WERI-Rb-1 (cell line): Measurements from ENCODE around the gene HOXA7.

Experiments used
- DNase-seq: peaks from one replicate; pipeline ENCODE4 v3.0.0-alpha.2; 2020
- H3K27ac ChIP-seq: fragments of 250-450 bp; sonication (Bioruptor Pico); 2 replicates; pipeline ENCODE4 v1.5.1; 2020; ENCODE audit warnings: mild to moderate bottlenecking, moderate library complexity
- H3K27me3 ChIP-seq: fragments of 250-450 bp; sonication (Bioruptor Pico); 2 replicates; pipeline ENCODE4 v1.5.1; 2021; ENCODE audit warnings: mild to moderate bottlenecking, low read depth, moderate library complexity; ENCODE audit not compliant: insufficient read depth, severe bottlenecking
- H3K36me3 ChIP-seq: fragments of 250-450 bp; sonication (Bioruptor Pico); 2 replicates; pipeline ENCODE4 v1.5.1; 2020; ENCODE audit warnings: mild to moderate bottlenecking, moderate library complexity
- H3K4me3 ChIP-seq: 2 replicates; pipeline ENCODE4 v1.5.1; 2011; ENCODE audit warnings: low read depth, mild to moderate bottlenecking, control low read depth, low read length
- H3K9me3 ChIP-seq: fragments of 250-450 bp; sonication (Bioruptor Pico); 2 replicates; pipeline ENCODE4 v1.5.1; 2021; ENCODE audit warnings: mild to moderate bottlenecking, moderate library complexity; ENCODE audit not compliant: severe bottlenecking
- CTCF ChIP-seq: IDR thresholded peaks from 2 replicates; pipeline ENCODE4 v1.5.1; 2011; ENCODE audit warnings: low read depth, mild to moderate bottlenecking, control low read depth, inconsistent platforms, low read length

The HOXA7 gene

DNA sequence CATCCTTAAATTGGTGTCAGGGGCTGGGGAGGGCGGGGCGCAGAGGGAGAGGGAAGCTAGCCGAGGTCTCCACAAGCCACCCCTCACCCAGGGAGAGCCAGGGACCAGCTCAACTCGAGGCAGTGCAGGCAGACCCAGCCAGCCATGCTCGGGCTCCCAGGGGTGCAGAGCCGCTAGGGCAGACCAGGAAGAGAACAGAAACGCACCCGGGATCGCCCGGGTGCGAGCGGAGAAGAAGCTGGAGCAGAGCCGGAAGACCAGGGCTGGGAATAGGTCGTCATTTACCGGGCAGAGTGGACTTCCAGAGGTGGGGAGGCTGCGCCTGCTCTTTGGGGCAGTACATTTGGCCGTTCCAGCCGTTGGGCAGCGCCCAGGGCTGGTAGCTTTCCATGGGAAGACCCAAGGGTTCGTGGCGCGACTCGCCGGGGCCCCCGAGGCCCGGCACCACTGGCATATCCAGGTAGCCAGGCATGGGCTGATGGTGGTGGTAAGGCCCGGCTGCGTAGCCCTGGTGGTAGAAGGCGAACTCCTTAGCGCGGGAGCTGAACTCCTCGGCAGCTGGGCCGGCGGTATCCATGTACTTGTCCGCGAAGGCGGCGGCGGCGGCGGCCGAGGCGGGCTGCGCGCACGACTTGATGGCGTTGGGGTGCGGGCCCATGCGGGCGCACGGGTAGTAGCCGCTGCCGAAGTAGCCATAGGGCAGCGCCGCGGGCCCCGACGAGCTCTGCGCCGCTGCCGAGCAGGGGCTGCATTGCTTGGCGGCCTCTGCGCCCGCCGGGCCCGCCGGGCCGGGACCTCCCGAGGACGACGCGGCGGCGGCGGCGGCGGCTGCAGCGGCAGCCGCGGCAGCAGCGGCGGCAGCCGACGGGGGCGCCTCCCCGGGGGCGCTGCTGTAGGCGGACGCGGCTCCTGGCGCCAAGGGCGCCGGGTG is 42.7 kb upstream of the HOXA7 start:
- peak overlapping the region; percentile 12; the same call in 1 of the 2 replicates for H3K4me3 ChIP-seq
- peaks cover 90% of the 10 kb centered on the region for H3K27me3 ChIP-seq
- peaks cover 5% of the 10 kb centered on the region for H3K9me3 ChIP-seq
- peak; percentile 29 for DNase-seq
- no peak overlapping the region for H3K27ac ChIP-seq
- no peaks in the 10 kb centered on the region for H3K36me3 ChIP-seq
- TF ChIP-seq CTCF: no peak

DNA sequence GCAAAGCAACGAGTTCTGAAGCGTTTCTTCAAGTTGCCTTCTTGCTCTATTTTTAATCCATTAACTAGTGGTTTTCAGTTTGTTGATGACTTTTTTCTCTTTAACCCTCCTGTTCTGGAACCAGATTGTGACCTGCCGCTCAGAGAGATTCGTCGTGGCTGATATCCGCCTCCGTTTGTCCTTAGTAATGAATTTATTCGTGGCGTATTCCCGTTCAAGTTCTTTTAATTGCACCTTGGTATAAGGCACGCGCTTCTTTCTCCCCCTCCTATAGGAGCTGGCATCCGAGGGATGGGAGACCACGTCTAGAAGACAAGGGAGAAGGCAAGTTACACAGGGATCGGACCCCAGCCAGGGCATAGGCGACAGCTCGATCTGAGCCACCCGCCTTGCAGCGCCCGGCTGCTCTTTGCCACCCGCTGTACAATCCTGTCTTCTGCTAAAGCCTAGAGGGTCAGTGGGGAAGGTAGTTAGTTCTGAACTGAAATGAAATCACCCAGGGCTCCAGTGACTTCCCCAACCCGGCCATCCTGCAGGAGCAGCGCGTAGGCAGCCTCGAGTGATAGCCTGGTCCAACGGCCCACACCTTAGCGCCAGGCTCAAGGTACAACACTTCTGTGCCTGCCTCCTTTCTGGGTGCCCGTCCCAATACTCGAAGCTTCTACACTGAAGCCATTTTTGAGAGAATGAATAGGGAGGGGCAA is 41.8 kb upstream of the HOXA7 start:
- no peak overlapping the region for H3K27ac ChIP-seq
- H3K9me3 ChIP-seq: peaks cover 5% of the 10 kb centered on the region
- TF ChIP-seq CTCF: no peak
- DNase-seq: no peak
- no peak overlapping the region for H3K4me3 ChIP-seq
- peaks cover 90% of the 10 kb centered on the region for H3K27me3 ChIP-seq
- no peaks in the 10 kb centered on the region for H3K36me3 ChIP-seq

DNA sequence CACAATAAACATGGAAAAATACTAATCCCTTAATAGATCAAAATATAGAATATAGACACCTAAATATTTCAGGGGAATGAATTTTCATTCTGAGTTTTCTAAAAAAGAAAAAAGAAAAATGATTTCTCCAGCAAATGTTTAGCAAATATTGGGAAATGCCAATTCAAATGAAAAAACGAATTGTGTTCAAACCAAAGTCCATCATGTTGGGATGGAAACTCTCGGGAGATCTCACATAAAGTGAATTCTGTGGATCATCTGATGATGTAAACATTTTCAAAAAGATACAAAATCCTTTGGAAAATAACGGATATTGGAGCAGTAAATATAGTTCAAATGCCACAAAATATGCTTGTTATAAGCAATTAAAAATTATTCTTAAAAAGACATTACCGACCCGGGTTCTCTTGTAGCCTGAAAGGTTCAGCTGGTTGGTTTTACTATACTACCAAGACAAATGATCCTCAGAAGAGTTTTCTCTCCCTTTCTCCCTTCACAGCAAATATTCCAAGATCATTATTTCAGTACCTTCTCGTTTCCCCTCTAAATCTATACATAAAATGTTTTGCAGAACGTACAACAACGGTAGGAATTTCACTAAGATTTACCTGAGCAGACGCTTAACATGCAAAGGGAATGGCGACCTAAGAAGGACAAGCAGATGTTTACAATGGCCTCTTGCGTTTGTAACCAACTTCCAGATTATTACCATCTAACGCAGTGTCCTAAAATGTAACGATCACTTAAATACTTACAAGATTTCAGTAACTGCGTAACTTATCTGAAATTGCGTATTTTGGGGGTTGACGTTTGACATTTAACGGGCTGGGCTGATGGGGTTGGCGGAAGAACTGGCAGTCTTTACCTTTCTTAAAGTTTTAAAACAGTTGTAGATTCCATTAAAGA is 40.9 kb upstream of the HOXA7 start:
- no peak for DNase-seq
- Histone ChIP-seq H3K27me3 (peaks cover 90% of the 10 kb centered on the region), H3K4me3 (no peak overlapping the region), H3K27ac (no peak overlapping the region), H3K36me3 (no peaks in the 10 kb centered on the region), H3K9me3 (peaks cover 5% of the 10 kb centered on the region)
- no peak for TF ChIP-seq CTCF

GRCh38 chr7:27196287-27196767 is 39.9 kb upstream of the HOXA7 start:
- H3K27ac ChIP-seq: no peak overlapping the region
- peaks cover 90% of the 10 kb centered on the region for H3K27me3 ChIP-seq
- no peaks in the 10 kb centered on the region for H3K36me3 ChIP-seq
- H3K9me3 ChIP-seq: no peaks in the 10 kb centered on the region
- peak; percentile 75 for TF ChIP-seq CTCF
- H3K4me3 ChIP-seq: no peak overlapping the region
- peak; percentile 73 for DNase-seq

- Histone ChIP-seq H3K27ac (no peak overlapping the region), H3K27me3 (peaks cover 92% of the 10 kb centered on the region)
These were observed 38.4 kb upstream of the HOXA7 start for GRCh38 chr7:27194686-27195379.

More at GRCh38 chr7:27194686-27195379, 38.4 kb upstream of the HOXA7 start:
- no peak for TF ChIP-seq CTCF
- Histone ChIP-seq H3K9me3 (no peaks in the 10 kb centered on the region), H3K36me3 (no peaks in the 10 kb centered on the region), H3K4me3 (no peak overlapping the region)
- DNase-seq: no peak
